Uterus (tissue), 2 donors: ENCODE measurements around the gene COL6A3.

Source experiments
- POLR2A ChIP-seq, 2 donors: fragments of 450-650 bp; IDR thresholded peaks; one replicate each; pipeline ENCODE4 v1.6.1; 2016; ENCODE audit warnings: antibody characterized with exemption in 2 of 2, mild to moderate bottlenecking in 1 of 2, moderate library complexity in 1 of 2
- TF ChIP-seq, protein P1 (sequence below), 4 experiments: fragments of 200-600 bp in 2 of 4; fragments of 450-650 bp in 2 of 4; sonication (generic) in 2 of 4; IDR thresholded peaks; one replicate each; pipeline ENCODE4 v1.5.1; 2016 to 2019; ENCODE audit warnings: antibody characterized with exemption in 4 of 4, mild to moderate bottlenecking in 2 of 4, moderate library complexity in 1 of 4

DNA sequence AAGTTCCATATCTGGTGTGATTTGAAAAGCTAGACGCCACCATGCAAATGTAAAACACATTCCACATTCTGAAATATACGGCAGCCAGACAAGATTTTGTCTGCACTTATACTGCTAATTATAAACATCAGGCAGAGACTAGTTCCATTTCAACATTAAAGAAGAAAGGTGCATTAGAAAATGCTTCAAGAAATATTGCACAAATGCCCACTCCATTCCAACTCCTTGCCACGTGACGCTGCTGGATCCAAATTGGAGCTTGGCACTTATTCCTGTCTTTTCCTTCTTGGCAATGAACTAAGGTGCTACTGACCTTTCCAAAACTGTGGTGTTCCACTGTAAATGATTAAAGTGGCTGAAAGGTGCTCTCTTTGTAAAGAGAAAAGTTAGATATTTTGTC is 6.3 kb downstream of the COL6A3 start:
- TF ChIP-seq, protein P1, sequence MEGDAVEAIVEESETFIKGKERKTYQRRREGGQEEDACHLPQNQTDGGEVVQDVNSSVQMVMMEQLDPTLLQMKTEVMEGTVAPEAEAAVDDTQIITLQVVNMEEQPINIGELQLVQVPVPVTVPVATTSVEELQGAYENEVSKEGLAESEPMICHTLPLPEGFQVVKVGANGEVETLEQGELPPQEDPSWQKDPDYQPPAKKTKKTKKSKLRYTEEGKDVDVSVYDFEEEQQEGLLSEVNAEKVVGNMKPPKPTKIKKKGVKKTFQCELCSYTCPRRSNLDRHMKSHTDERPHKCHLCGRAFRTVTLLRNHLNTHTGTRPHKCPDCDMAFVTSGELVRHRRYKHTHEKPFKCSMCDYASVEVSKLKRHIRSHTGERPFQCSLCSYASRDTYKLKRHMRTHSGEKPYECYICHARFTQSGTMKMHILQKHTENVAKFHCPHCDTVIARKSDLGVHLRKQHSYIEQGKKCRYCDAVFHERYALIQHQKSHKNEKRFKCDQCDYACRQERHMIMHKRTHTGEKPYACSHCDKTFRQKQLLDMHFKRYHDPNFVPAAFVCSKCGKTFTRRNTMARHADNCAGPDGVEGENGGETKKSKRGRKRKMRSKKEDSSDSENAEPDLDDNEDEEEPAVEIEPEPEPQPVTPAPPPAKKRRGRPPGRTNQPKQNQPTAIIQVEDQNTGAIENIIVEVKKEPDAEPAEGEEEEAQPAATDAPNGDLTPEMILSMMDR (IDR thresholded peaks at IDR 0.05), result no peak
- TF ChIP-seq POLR2A (IDR thresholded peaks at IDR 0.05), result no peak
